NT2/D1 (cell line): ENCODE results near the gene G6PC3.

Source experiments
- DNase-seq: peaks from one replicate; pipeline ENCODE4 v3.0.0-alpha.2; 2011; ENCODE audit warnings: low read depth, low spot score
- H3K27me3 ChIP-seq: 2 replicates; pipeline ENCODE4 v1.6.0; 2011; ENCODE audit warnings: mild to moderate bottlenecking; ENCODE audit not compliant: insufficient read length, insufficient read depth
- H3K36me3 ChIP-seq: 2 replicates; pipeline ENCODE4 v1.6.1; 2011; ENCODE audit warnings: mild to moderate bottlenecking, low read length, mixed read lengths; ENCODE audit not compliant: insufficient read depth, insufficient read length
- H3K4me1 ChIP-seq: 2 replicates; pipeline ENCODE4 v1.5.1; 2011; ENCODE audit not compliant: insufficient read depth, insufficient read length
- H3K4me3 ChIP-seq: 2 replicates; pipeline ENCODE4 v1.5.1; 2011; ENCODE audit warnings: low read depth; ENCODE audit not compliant: insufficient read length
- H3K9ac ChIP-seq: 2 replicates; pipeline ENCODE4 v1.6.0; 2011; ENCODE audit warnings: low read depth; ENCODE audit not compliant: insufficient read length
- H3K9me3 ChIP-seq: 2 replicates; pipeline ENCODE4 v1.5.1; 2011; ENCODE audit warnings: mild to moderate bottlenecking, low read length; ENCODE audit not compliant: insufficient read depth
- SUZ12 ChIP-seq: IDR thresholded peaks from 2 replicates; pipeline ENCODE4 v1.6.1; 2011; ENCODE audit not compliant: insufficient read length, insufficient read depth; ENCODE audit errors: extremely low read depth
- YY1 ChIP-seq: IDR thresholded peaks from 2 replicates; pipeline ENCODE4 v1.6.1; 2011; ENCODE audit not compliant: insufficient read length, insufficient read depth
- ZNF274 ChIP-seq: IDR thresholded peaks from 2 replicates; pipeline ENCODE4 v1.6.1; 2011; ENCODE audit warnings: mild to moderate bottlenecking, low read depth, low read length

The G6PC3 gene

DNA sequence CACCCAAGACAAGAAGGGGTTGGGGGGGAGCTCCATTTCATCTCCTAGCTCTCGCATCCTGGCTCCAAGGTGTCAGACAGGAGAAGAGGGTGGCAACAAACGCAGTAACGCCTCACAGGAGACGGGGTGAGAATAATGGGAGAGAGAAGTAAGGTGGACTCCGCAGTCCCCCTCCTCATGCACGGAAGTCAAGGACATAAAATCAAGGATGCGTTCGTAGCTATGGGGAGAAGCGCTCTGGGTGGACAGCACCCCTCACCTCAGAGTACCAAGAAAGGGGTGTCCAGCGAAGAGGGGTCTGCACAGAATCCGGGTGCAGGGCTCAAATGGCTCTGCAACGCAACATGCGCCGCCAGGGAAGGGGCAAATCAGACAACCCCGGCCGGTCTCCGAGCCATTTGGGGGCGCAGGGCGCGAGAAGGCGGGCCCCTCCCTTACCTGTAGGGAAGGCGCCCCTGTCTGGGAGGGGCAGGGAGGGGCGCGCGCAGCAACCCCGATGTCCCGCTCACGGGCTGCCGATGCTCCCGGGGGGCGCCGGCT is 52.4 kb downstream of the G6PC3 start:
- H3K4me3 ChIP-seq: peak overlapping the region; percentile 83
- no peaks in the 10 kb centered on the region for H3K9me3 ChIP-seq
- H3K4me1 ChIP-seq: peaks cover 14% of the 10 kb centered on the region
- no peaks in the 10 kb centered on the region for H3K36me3 ChIP-seq
- peak overlapping the region; percentile 87 for H3K9ac ChIP-seq
- DNase-seq: no peak
- H3K27me3 ChIP-seq: peaks cover 7% of the 10 kb centered on the region
- TF ChIP-seq ZNF274 (no peak), SUZ12 (no peak), YY1 (no peak)

DNA sequence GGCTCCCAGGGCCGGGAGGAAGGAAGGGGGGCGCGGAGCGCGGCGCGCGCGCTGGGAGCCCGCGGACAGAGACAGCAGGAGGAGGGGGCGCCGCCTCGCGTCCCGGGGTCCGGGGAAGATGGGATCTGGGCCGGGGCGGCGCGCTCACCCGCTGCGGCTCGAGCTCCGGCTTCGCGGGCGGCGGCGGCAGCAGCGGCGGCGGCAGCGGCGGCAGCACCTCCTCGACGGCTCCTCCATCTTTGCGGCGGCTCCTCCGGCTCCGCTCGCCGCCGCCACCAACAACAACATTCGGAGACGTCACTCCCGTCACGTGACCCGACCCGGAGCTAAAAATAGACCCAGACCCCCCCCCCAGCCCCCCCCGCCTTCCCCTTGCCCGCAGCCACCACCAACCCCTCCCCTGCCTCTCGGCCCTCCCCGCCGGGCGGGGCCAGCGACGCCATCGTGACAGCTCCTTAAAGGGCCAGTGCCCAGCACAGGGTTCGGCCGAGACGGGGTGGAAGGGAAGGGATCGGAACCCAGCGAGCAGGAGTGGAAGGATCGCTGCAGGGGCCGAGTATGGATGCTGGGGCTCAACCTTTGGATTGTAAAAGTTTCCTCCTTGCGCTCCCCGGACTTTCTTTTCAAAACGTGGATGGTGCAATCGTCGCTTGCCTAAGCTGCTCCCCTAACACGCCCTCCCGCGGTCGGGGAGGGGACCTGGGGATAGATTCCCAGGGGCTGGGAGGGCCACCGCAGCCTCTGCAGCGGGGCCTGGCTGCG is 53.0 kb downstream of the G6PC3 start, which contains the start of gene HDAC5:
Gene HDAC5 (minus strand): TSS at position 286 of the 762 bp plus-strand sequence. CDS start 6,126 bp downstream, outside the sequence.
- Histone ChIP-seq H3K4me1 (peaks cover 14% of the 10 kb centered on the region), H3K27me3 (peaks cover 7% of the 10 kb centered on the region), H3K36me3 (no peaks in the 10 kb centered on the region), H3K4me3 (peak within 1 kb of the TSS; percentile 83), H3K9me3 (no peaks in the 10 kb centered on the region), H3K9ac (peak within 1 kb of the TSS; percentile 91)
- DNase-seq: peak; percentile 85
- TF ChIP-seq YY1 (no peak), SUZ12 (no peak), ZNF274 (no peak)

- peak overlapping the region; percentile 91 for H3K9ac ChIP-seq
- peak overlapping the region; percentile 66 for H3K4me3 ChIP-seq
- peaks cover 7% of the 10 kb centered on the region for H3K27me3 ChIP-seq
- no peak for TF ChIP-seq SUZ12
- no peak for TF ChIP-seq ZNF274
- no peak for TF ChIP-seq YY1
- DNase-seq: no peak
- H3K9me3 ChIP-seq: no peaks in the 10 kb centered on the region
- peaks cover 9% of the 10 kb centered on the region for H3K4me1 ChIP-seq
- no peaks in the 10 kb centered on the region for H3K36me3 ChIP-seq
Observed at GRCh38 chr17:44124118-44124438, 53.5 kb downstream of the G6PC3 start.
